ENCODE data around the gene GPAM. TPM values are rescaled to one million over a fixed set of nuclear protein-coding genes. Genes with fewer than 3 reads are reported as not detected.

GPAM gene
- total and polyA plus RNA-seq, 2 donors (not counting 1 experiment from before 2014, with no cell fraction given) = 2.6 to 8.2 TPM

DNA sequence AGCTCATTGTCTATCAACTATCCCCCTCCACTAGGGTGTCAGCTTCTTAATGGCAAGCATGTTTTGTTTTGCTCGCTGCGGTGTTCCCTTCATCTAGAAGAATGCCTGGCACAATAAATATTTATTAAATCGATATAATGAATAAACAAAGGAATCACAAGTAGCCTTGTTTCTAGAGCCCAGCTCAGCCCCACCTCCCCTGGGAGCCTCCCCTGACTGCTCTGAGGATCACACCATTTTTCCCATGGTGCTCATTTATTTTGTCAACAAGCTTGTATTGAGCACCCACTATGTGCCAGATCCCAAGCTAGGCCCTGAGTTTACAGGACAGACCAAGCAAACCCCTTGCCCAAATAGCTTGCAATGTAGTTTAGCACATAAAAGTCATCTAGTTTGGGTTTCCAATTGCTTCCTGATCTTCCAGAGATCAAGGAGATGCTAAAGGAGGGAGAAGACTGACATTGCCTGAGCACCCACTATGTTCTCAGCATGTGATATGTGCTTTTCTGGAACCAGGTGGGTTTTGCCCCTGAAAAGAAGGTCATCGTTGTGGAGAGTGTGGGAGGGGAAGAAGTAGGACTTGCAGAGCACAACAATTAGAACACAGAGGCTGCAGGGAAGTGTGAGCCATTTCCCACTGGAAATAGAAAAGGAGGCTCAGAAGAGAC is 42.3 kb upstream of the GPAM start:
- TF ChIP-seq EZH2 (IDR thresholded peaks at IDR 0.05; ENCODE audit: borderline replicate concordance, insufficient read depth, low read depth, low read length, poor library complexity, severe bottlenecking) (no peak), CTCF (IDR thresholded peaks at IDR 0.05) (no peak)
- no peak overlapping the region for H2AFZ ChIP-seq (ENCODE audit: insufficient read depth, low read depth, low read length, poor library complexity, severe bottlenecking)
- H3K27me3 ChIP-seq (replicated peaks in 1 of 4; ENCODE audit: control extremely low read depth in 1 of 4, control insufficient read depth in 3 of 4, insufficient read depth in 4 of 4, low read length in 3 of 4) = no peaks in the 10 kb centered on the region
- Mint-ChIP-seq H3K27ac (no peak overlapping the region), H3K27me3 (no peaks in the 10 kb centered on the region), H3K4me1 (peaks cover under 1% of the 10 kb centered on the region), H3K9me3 (ENCODE audit: insufficient read depth) (no peaks in the 10 kb centered on the region), H3K4me3 (no peak overlapping the region)
- H3K36me3 ChIP-seq (replicated peaks in 1 of 2; ENCODE audit: control extremely low read depth in 1 of 2, control insufficient read depth in 1 of 2, extremely low read depth in 1 of 2, insufficient read depth in 2 of 2, low read length in 1 of 2) = no peaks in the 10 kb centered on the region
- 86% methylated on average over 1 of the region's 4 CpGs for WGBS (ENCODE audit: insufficient coverage)
- CTCF ChIA-PET = interaction anchor here (0.6 kb wide), 1 partner anchor 97 kb away, joined by 6 read pairs; no protein-coding TSS in a partner anchor
- H3K4me2 ChIP-seq (replicated peaks; ENCODE audit: low read depth, low read length, poor library complexity, severe bottlenecking) = no peak overlapping the region
- H4K20me1 ChIP-seq (ENCODE audit: control insufficient read depth, insufficient read depth, low read length, poor library complexity, severe bottlenecking) = no peaks in the 10 kb centered on the region
- intact Hi-C loops (cut with micrococcal nuclease) = no loop called here
- ATAC-seq (ENCODE audit: low read depth) = no peak
- no peaks in the 10 kb centered on the region for H3K9me3 ChIP-seq (ENCODE audit: control extremely low read depth in 1 of 3, control insufficient read depth in 2 of 3, insufficient read depth in 1 of 3, low read length in 2 of 3)
- H3K4me3 ChIP-seq (ENCODE audit: control extremely low read depth in 1 of 5, extremely low read depth in 1 of 5, insufficient read depth in 1 of 5, low read depth in 2 of 5, low read length in 4 of 5) = no peak overlapping the region
- H3K4me1 ChIP-seq (ENCODE audit: control insufficient read depth in 2 of 2, insufficient read depth in 2 of 2, low read length in 2 of 2) = no peaks in the 10 kb centered on the region
- POLR2A ChIA-PET = no interaction called here
- DNase-seq = no peak
- H3K79me2 ChIP-seq (ENCODE audit: control insufficient read depth, insufficient read depth, low read length) = no peaks in the 10 kb centered on the region
- no peak overlapping the region for H3K9ac ChIP-seq (ENCODE audit: low read length)
- no peak overlapping the region for H3K27ac ChIP-seq (ENCODE audit: low read length in 2 of 2)

GRCh38 chr10:112224933-112225529 is 41.5 kb upstream of the GPAM start:
- H3K4me1 Mint-ChIP-seq = no peaks in the 10 kb centered on the region
- ChIA-PET CTCF (no interaction called here), POLR2A (no interaction called here)
- H3K27ac Mint-ChIP-seq = no peak overlapping the region
- no peaks in the 10 kb centered on the region for H3K4me1 ChIP-seq (ENCODE audit: control insufficient read depth in 2 of 2, insufficient read depth in 2 of 2, low read length in 2 of 2)
- no peak overlapping the region for H3K4me3 ChIP-seq (ENCODE audit: control extremely low read depth in 1 of 5, extremely low read depth in 1 of 5, insufficient read depth in 1 of 5, low read depth in 2 of 5, low read length in 4 of 5)
- H3K4me2 ChIP-seq (replicated peaks; ENCODE audit: low read depth, low read length, poor library complexity, severe bottlenecking) = no peak overlapping the region
- no peak overlapping the region for H3K9ac ChIP-seq (ENCODE audit: low read length)
- H3K4me3 Mint-ChIP-seq = no peak overlapping the region
- no peak for DNase-seq
- H3K9me3 ChIP-seq (ENCODE audit: control extremely low read depth in 1 of 3, control insufficient read depth in 2 of 3, insufficient read depth in 1 of 3, low read length in 2 of 3) = peaks cover 0 to 1% (median under 1%) of the 10 kb centered on the region in 3 donors
- H3K9me3 Mint-ChIP-seq (ENCODE audit: insufficient read depth) = peaks cover 3% of the 10 kb centered on the region
- H3K27ac ChIP-seq (ENCODE audit: low read length in 2 of 2) = no peak overlapping the region
- H2AFZ ChIP-seq (ENCODE audit: insufficient read depth, low read depth, low read length, poor library complexity, severe bottlenecking) = no peak overlapping the region
- no peaks in the 10 kb centered on the region for H3K79me2 ChIP-seq (ENCODE audit: control insufficient read depth, insufficient read depth, low read length)
- ATAC-seq (ENCODE audit: low read depth) = no peak
- H4K20me1 ChIP-seq (ENCODE audit: control insufficient read depth, insufficient read depth, low read length, poor library complexity, severe bottlenecking) = no peaks in the 10 kb centered on the region
- no peak for TF ChIP-seq CTCF (IDR thresholded peaks at IDR 0.05)
- TF ChIP-seq EZH2 (IDR thresholded peaks at IDR 0.05; ENCODE audit: borderline replicate concordance, insufficient read depth, low read depth, low read length, poor library complexity, severe bottlenecking) = no peak
- no peaks in the 10 kb centered on the region for H3K27me3 Mint-ChIP-seq
- WGBS (ENCODE audit: insufficient coverage) = 94% methylated on average over 2 of the region's 3 CpGs
- no peaks in the 10 kb centered on the region for H3K27me3 ChIP-seq (replicated peaks in 1 of 4; ENCODE audit: control extremely low read depth in 1 of 4, control insufficient read depth in 3 of 4, insufficient read depth in 4 of 4, low read length in 3 of 4)
- intact Hi-C loops (cut with micrococcal nuclease) = no loop called here
- H3K36me3 ChIP-seq (replicated peaks in 1 of 2; ENCODE audit: control extremely low read depth in 1 of 2, control insufficient read depth in 1 of 2, extremely low read depth in 1 of 2, insufficient read depth in 2 of 2, low read length in 1 of 2) = no peaks in the 10 kb centered on the region
